ENCODE results near the gene IDE. TPM values are rescaled to one million over a fixed set of nuclear protein-coding genes. Genes with fewer than 3 reads are reported as not detected.

IDE gene
- total and polyA plus RNA-seq, 9 of the 15 experiments (the other 6 are each of a cell fraction or from before 2014, with no cell fraction given): 10.2 to 50.6 (median 33.2) TPM

DNA sequence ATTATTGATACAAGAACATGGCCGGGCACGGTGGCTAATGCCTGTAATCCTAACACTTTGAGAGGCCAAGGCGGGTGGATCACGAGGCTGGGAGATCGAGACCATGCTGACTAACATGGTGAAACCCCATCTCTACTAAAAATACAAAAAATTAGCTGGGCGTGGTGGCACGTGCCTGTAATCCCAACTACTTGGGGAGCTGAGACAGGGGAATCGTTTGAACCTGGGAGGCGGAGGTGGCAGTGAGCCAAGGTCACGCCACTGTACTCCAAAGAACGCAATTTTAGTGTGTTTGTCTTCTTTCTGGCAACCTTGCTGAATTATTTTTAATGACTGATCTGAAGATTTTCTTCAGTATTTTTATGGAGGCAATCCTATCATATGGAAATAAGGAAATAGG is 46.2 kb downstream of the IDE start (continued):
- TF ChIP-seq, protein P1, sequence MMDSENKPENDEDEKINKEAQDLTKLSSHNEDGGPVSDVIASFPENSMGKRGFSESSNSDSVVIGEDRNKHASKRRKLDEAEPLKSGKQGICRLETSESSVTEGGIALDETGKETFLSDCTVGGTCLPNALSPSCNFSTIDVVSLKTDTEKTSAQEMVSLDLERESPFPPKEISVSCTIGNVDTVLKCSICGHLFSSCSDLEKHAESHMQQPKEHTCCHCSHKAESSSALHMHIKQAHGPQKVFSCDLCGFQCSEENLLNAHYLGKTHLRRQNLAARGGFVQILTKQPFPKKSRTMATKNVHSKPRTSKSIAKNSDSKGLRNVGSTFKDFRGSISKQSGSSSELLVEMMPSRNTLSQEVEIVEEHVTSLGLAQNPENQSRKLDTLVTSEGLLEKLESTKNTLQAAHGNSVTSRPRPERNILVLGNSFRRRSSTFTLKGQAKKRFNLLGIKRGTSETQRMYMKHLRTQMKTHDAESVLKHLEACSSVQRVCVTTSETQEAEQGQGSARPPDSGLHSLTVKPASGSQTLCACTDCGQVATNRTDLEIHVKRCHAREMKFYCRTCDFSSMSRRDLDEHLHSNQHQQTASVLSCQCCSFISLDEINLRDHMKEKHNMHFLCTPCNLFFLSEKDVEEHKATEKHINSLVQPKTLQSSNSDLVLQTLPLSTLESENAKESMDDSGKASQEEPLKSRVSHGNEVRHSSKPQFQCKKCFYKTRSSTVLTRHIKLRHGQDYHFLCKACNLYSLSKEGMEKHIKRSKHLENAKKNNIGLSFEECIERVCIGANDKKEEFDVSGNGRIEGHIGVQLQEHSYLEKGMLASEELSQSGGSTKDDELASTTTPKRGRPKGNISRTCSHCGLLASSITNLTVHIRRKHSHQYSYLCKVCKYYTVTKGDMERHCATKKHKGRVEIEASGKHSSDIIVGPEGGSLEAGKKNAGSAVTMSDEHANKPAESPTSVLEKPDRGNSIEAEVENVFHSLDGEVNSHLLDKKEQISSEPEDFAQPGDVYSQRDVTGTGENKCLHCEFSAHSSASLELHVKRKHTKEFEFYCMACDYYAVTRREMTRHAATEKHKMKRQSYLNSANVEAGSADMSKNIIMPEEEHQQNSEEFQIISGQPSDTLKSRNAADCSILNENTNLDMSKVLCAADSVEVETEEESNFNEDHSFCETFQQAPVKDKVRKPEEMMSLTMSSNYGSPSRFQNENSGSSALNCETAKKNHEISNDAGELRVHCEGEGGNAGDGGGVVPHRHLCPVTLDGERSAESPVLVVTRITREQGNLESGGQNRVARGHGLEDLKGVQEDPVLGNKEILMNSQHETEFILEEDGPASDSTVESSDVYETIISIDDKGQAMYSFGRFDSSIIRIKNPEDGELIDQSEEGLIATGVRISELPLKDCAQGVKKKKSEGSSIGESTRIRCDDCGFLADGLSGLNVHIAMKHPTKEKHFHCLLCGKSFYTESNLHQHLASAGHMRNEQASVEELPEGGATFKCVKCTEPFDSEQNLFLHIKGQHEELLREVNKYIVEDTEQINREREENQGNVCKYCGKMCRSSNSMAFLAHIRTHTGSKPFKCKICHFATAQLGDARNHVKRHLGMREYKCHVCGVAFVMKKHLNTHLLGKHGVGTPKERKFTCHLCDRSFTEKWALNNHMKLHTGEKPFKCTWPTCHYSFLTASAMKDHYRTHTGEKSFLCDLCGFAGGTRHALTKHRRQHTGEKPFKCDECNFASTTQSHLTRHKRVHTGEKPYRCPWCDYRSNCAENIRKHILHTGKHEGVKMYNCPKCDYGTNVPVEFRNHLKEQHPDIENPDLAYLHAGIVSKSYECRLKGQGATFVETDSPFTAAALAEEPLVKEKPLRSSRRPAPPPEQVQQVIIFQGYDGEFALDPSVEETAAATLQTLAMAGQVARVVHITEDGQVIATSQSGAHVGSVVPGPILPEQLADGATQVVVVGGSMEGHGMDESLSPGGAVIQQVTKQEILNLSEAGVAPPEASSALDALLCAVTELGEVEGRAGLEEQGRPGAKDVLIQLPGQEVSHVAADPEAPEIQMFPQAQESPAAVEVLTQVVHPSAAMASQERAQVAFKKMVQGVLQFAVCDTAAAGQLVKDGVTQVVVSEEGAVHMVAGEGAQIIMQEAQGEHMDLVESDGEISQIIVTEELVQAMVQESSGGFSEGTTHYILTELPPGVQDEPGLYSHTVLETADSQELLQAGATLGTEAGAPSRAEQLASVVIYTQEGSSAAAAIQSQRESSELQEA (IDR thresholded peaks at IDR 0.05; ENCODE audit: low read depth): no peak
- TF ChIP-seq JUND (IDR thresholded peaks at IDR 0.05; ENCODE audit: borderline replicate concordance, low read depth, low read length) (no peak), JUND (tag; IDR thresholded peaks at IDR 0.05; ENCODE audit: borderline replicate concordance, low read depth, low read length) (no peak), PPARD (CRISPR knock-in tag; IDR thresholded peaks at IDR 0.05) (no peak)

Data from K562 (cell line).